Upper lobe of left lung (tissue), 4 donors: ENCODE measurements around the gene PSME2.

ENCODE experiments used
- CTCF ChIP-seq, 6 experiments: fragments of 450-650 bp in 4 of 6; fragments of 200-600 bp in 2 of 6; sonication (generic) in 2 of 6; IDR thresholded peaks; one replicate each; pipeline ENCODE4 v1.5.1; 2016 to 2019; ENCODE audit warnings: antibody characterized with exemption in 6 of 6
- EP300 ChIP-seq, 4 donors: sonication (generic); formaldehyde crosslinking; IDR thresholded peaks; one replicate each; pipeline ENCODE4 v1.5.1; 2017; ENCODE audit warnings: antibody characterized with exemption in 4 of 4, control low read depth in 2 of 4
- POLR2A ChIP-seq, 4 donors: fragments of 450-650 bp; IDR thresholded peaks; one replicate each; pipeline ENCODE4 v1.5.1; 2016 to 2017; ENCODE audit warnings: antibody characterized with exemption in 4 of 4, mild to moderate bottlenecking in 2 of 4
- POLR2AphosphoS5 ChIP-seq, 2 donors: sonication (generic); formaldehyde crosslinking; IDR thresholded peaks; one replicate each; pipeline ENCODE4 v1.5.1; 2017; ENCODE audit warnings: antibody characterized with exemption in 2 of 2

GRCh38 chr14:24181371-24182077, 35.1 kb upstream of the PSME2 start:
- TF ChIP-seq POLR2A (IDR thresholded peaks at IDR 0.05) (no peak), CTCF (IDR thresholded peaks at IDR 0.05) (no peak), POLR2AphosphoS5 (IDR thresholded peaks at IDR 0.05) (no peak), EP300 (IDR thresholded peaks at IDR 0.05) (no peak)
